ENCODE results near the gene RNF19B.

DNA sequence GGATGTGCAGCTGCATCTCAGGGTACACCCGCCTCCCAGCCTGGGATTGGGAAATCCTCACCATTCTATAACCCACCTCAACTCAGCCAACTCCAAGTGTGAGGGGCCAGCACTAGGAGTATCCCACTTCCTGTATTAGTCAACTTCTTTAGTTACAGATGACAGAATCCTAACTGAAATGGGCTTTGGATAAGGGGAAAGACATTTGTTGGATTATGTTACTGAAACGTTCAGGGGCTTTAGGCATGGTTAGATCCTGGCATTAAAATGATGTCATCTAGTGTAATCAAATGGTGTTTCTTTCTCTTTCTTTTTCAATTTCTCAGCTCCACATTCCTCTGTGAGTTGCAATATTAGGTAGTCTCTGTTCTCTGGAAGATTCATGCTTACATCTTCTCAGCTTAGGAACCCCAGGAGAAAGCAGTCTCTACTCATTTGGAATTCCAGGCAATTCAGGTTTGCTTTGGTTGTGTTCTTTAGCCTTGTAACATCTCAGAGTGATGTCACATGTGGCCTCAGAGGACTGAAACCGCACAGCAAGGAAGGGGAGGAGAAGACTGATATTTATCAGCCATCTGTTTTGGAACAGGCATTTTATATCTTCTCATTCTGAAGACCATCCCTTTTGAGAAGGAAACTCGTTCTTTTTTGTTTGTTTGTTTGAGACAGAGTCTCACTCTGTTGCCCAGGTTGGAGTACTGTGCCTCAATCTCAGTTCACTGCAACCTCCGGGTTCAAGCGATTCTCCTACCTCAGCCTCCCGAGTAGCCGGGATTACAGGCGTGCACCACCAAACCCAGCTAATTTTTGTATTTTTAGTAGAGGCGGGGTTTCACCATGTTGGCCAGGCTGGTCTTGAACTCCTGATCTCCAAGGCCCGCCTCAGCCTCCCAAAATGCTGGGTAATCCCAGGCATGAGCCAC is 44.5 kb downstream of the RNF19B start:
- TF ChIP-seq GATA3 (IDR thresholded peaks at IDR 0.05; ENCODE audit: low read depth, low read length) (no peak), GATA2 (IDR thresholded peaks at IDR 0.05; ENCODE audit: low read depth, low read length) (no peak)

Data from SH-SY5Y (cell line).